PC-9 (cell line): ENCODE results near the gene SH3RF3. TPM values are rescaled to one million over a fixed set of nuclear protein-coding genes. Genes with fewer than 3 reads are reported as not detected.

Source experiments
- BruUV-seq: library from RNA; stranded (reverse); fragments of 400-500 nt; replicated peaks from 2 replicates; lab custom pipeline; 2021; lab: Mats Ljungman, UMichigan
- CTCF ChIA-PET: fragments of 300-600 bp; sonication (Branson Sonifier 250); formaldehyde crosslinking; loops from one replicate; lab custom pipeline; 2022; ENCODE audit warnings: antibody characterized with exemption; lab: Charles Lee
- POLR2A ChIA-PET: fragments of 300-600 bp; sonication (Branson Sonifier 250); formaldehyde crosslinking; loops from one replicate; lab custom pipeline; 2022; ENCODE audit warnings: antibody characterized with exemption; ENCODE audit not compliant: unreplicated experiment; lab: Charles Lee
- DNase-seq, 2 experiments: peaks; one replicate each; pipeline versions ENCODE4 v3.0.0 to v3.0.0-alpha.2; 2015 to 2022; ENCODE audit warnings: mixed read lengths in 1 of 2
- H2AFZ ChIP-seq: fragments of 200-600 bp; sonication (generic); 2 replicates; pipeline ENCODE4 v1.8.1; 2017; ENCODE audit warnings: antibody characterized with exemption
- H3F3A ChIP-seq: fragments of 200-600 bp; sonication (generic); 2 replicates; pipeline ENCODE4 v1.8.1; 2017; ENCODE audit warnings: antibody characterized with exemption, mild to moderate bottlenecking, low read depth; ENCODE audit not compliant: insufficient read depth
- H3K27ac ChIP-seq: fragments of 200-600 bp; sonication (generic); 2 replicates; pipeline ENCODE4 v1.6.1; 2016; ENCODE audit warnings: mixed run types
- H3K27me3 ChIP-seq: fragments of 200-600 bp; sonication (generic); 2 replicates; pipeline ENCODE4 v1.6.1; 2016; ENCODE audit warnings: low read depth, mixed run types; ENCODE audit not compliant: insufficient read depth
- H3K36me3 ChIP-seq: fragments of 200-600 bp; sonication (generic); 2 replicates; pipeline ENCODE4 v1.6.1; 2016; ENCODE audit warnings: low read depth, mixed run types
- H3K4me1 ChIP-seq: fragments of 200-600 bp; sonication (generic); replicated peaks from 2 replicates; pipeline ENCODE4 v1.6.1; 2016; ENCODE audit warnings: mixed run types; ENCODE audit not compliant: insufficient read depth
- H3K4me2 ChIP-seq: fragments of 200-600 bp; sonication (generic); 2 replicates; pipeline ENCODE4 v1.6.1; 2017; ENCODE audit warnings: mixed run types
- H3K4me3 ChIP-seq: fragments of 200-600 bp; sonication (generic); 2 replicates; pipeline ENCODE4 v1.6.1; 2016; ENCODE audit warnings: mixed run types
- H3K79me2 ChIP-seq: fragments of 200-600 bp; sonication (generic); 2 replicates; pipeline ENCODE4 v1.6.1; 2017; ENCODE audit warnings: low read depth, mixed run types
- H3K9me2 ChIP-seq: fragments of 200-600 bp; sonication (generic); 2 replicates; pipeline ENCODE4 v1.8.1; 2017; ENCODE audit warnings: mild to moderate bottlenecking; ENCODE audit not compliant: insufficient read depth
- H3K9me3 ChIP-seq: fragments of 200-600 bp; sonication (generic); 2 replicates; pipeline ENCODE4 v1.8.1; 2016; ENCODE audit warnings: low read depth; ENCODE audit not compliant: insufficient read depth
- H4K20me1 ChIP-seq: fragments of 200-600 bp; sonication (generic); 2 replicates; pipeline ENCODE4 v1.8.1; 2017; ENCODE audit not compliant: insufficient read depth
- EZH2 ChIP-seq: fragments of 200-600 bp; sonication (generic); IDR thresholded peaks from 2 replicates; pipeline ENCODE4 v1.8.0; 2017; ENCODE audit warnings: antibody characterized with exemption, low read depth
- intact Hi-C: fragments of 100-400 bp; cut with micrococcal nuclease; formaldehyde crosslinking; loops from one replicate; pipeline ENCODE4 v1.10.0; 2022; ENCODE audit not compliant: unreplicated experiment
- total RNA-seq: library from RNA; stranded (reverse); gene quantifications from 2 replicates; pipeline ENCODE4 v1.2.3, GENCODE V29; 2021
- TF ChIP-seq, protein P1 (sequence below): fragments of 200-600 bp; sonication (generic); conservative IDR thresholded peaks from 2 replicates; pipeline ENCODE4 v1.6.1; 2017; ENCODE audit warnings: mixed run types, antibody characterized with exemption, mild to moderate bottlenecking, moderate library complexity

SH3RF3 gene
- total RNA-seq, 1 experiment from 2014 or later, result 6.1 TPM

GRCh38 chr2:109144721-109145120, 15.7 kb downstream of the SH3RF3 start:
- Histone ChIP-seq H3K27me3 (no peaks in the 10 kb centered on the region), H3K27ac (no peak overlapping the region), H2AFZ (no peak overlapping the region), H3K9me3 (no peaks in the 10 kb centered on the region), H3K4me3 (no peak overlapping the region), H3K9me2 (no peaks in the 10 kb centered on the region), H3K79me2 (peaks cover 57% of the 10 kb centered on the region), H3K36me3 (no peaks in the 10 kb centered on the region), H3K4me1 (no peaks in the 10 kb centered on the region), H3F3A (no peaks in the 10 kb centered on the region), H4K20me1 (peaks cover 43% of the 10 kb centered on the region), H3K4me2 (no peak overlapping the region)
- BruUV-seq, result no TSS peak
- TF ChIP-seq EZH2, result no peak
- TF ChIP-seq, protein P1, sequence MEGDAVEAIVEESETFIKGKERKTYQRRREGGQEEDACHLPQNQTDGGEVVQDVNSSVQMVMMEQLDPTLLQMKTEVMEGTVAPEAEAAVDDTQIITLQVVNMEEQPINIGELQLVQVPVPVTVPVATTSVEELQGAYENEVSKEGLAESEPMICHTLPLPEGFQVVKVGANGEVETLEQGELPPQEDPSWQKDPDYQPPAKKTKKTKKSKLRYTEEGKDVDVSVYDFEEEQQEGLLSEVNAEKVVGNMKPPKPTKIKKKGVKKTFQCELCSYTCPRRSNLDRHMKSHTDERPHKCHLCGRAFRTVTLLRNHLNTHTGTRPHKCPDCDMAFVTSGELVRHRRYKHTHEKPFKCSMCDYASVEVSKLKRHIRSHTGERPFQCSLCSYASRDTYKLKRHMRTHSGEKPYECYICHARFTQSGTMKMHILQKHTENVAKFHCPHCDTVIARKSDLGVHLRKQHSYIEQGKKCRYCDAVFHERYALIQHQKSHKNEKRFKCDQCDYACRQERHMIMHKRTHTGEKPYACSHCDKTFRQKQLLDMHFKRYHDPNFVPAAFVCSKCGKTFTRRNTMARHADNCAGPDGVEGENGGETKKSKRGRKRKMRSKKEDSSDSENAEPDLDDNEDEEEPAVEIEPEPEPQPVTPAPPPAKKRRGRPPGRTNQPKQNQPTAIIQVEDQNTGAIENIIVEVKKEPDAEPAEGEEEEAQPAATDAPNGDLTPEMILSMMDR, result no peak
- intact Hi-C loops, result no loop called here
- ChIA-PET POLR2A (no interaction called here), CTCF (no interaction called here)
- DNase-seq, result no peak

DNA sequence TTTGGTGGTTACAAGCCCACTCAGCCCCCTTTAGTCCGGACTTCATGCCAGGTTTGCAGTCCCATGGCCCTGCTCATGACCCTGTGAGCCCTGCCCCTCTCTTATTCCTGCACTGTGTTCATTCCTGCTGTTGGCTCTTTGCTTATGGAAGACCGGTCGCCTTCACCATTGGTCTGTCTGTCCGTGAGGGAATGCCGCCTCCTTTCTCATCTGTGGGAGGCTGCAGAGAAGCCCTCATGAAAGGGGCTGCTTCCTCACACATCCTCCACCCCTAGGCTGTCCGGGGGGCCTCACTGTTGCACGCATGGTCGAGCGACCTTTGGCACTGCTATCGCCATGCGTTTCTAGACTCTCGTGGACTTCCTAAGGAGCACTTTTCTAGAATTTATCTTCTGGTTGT, 16.3 kb downstream of the SH3RF3 start:
- Histone ChIP-seq H4K20me1 (peaks cover 38% of the 10 kb centered on the region), H3K4me3 (no peak overlapping the region), H3K27ac (no peak overlapping the region), H3K27me3 (no peaks in the 10 kb centered on the region), H3K9me2 (no peaks in the 10 kb centered on the region), H3K36me3 (no peaks in the 10 kb centered on the region), H3K4me2 (no peak overlapping the region), H3K79me2 (peaks cover 51% of the 10 kb centered on the region), H2AFZ (no peak overlapping the region), H3K9me3 (no peaks in the 10 kb centered on the region), H3F3A (no peaks in the 10 kb centered on the region), H3K4me1 (no peaks in the 10 kb centered on the region)
- TF ChIP-seq, protein P1, result no peak
- TF ChIP-seq EZH2, result no peak
- DNase-seq, result no peak
- BruUV-seq, result no TSS peak
- POLR2A ChIA-PET, result no interaction called here
- intact Hi-C loops, result no loop called here
- CTCF ChIA-PET, result no interaction called here

DNA sequence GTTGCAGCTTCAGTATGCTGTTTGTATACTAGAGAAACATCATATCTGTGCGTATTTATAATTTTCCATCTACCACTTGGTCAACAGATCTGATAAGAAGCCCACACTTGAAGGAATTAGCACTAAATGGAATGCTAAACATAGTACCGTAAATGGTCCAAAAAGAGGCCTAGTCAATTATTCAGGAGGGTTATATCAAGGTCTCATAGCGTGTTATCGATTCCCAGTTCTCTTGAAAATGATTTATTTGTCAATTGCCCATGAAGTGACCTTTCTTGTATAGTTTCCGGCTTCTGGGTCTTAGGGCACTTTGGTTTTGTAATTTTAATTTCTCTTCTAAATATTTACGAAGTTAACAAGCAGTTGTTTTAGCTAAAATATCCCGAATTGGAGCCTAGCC, 18.4 kb downstream of the SH3RF3 start:
- Histone ChIP-seq H3K27me3 (no peaks in the 10 kb centered on the region), H3K9me3 (no peaks in the 10 kb centered on the region), H3K9me2 (no peaks in the 10 kb centered on the region), H3K79me2 (peaks cover 46% of the 10 kb centered on the region), H2AFZ (no peak overlapping the region), H3K4me1 (no peaks in the 10 kb centered on the region), H3K4me3 (no peak overlapping the region), H3K4me2 (no peak overlapping the region), H3K27ac (no peak overlapping the region), H3K36me3 (no peaks in the 10 kb centered on the region), H3F3A (no peaks in the 10 kb centered on the region), H4K20me1 (peaks cover 43% of the 10 kb centered on the region)
- no TSS peak for BruUV-seq
- no peak for TF ChIP-seq EZH2
- TF ChIP-seq, protein P1, result no peak
- DNase-seq, result no peak
- CTCF ChIA-PET, result no interaction called here
- intact Hi-C loops, result no loop called here
- POLR2A ChIA-PET, result no interaction called here
